Germinal center (tissue), 1 donor: ENCODE measurements around the gene C16orf89.

Experiments
- DNase-seq: peaks from one replicate; pipeline ENCODE4 v3.0.0; 2012; ENCODE audit warnings: mixed read lengths, low spot score

Gene C16orf89

DNA sequence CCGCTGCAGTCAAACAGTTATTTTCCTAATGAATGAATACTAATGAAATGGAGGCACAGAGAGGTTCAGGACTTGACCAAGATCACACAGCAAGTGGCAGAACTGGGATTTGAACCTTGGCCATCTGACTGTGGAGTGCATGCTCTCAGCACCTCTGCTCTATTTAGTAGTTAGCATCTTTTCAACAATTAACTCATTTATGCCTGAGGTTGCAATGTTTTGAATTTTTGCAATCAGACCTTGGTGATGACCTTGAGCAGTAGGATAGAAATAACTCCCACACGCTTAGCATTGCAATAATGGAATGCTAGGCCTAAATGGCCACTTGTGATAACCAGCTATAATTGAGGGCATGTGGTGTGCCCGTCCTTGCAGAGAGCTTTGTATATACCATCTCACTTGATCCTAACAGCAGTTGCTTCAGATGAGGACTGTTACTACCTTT, 63.0 kb downstream of the C16orf89 start:
- DNase-seq, result no peak

DNA sequence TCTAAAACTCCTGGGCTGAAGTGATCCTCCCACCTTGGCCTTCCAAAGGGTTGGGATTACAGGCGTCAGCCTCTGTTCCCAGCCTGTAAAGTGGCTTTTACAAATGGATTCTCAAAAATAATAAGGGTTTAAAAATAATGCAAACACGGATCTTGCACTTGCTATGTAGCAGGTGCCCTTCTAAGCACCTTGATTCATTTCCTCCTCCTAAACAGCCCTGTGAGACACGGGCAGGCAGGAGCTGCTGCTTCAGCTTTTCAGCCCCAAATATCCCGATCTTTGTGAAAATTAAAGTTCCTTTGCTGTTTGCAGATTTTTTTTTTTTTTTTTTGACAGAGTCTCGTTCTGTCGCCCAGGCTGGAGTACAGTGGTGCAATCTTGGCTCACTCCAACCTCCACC, 63.8 kb downstream of the C16orf89 start:
- no peak for DNase-seq

DNA sequence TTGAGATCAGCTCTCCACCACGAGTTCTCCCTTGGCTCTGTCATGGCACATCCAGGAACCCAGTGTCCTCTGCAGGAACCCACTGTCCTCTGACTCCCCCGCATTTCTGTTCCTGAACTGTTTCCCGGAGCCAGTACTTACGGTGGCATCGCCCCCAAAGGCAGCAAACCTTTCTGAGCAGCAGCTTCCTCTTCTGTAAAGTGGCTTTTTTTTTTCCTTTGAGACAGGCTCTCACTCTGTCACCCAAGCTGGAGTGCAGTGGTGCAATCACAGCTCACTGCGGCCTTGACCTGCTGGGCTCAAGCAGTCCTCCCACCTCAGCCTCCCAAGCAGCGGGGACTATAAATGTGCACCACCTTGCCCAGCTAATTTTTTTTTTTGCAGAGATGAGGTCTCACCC, 64.2 kb downstream of the C16orf89 start:
- DNase-seq, result no peak

DNA sequence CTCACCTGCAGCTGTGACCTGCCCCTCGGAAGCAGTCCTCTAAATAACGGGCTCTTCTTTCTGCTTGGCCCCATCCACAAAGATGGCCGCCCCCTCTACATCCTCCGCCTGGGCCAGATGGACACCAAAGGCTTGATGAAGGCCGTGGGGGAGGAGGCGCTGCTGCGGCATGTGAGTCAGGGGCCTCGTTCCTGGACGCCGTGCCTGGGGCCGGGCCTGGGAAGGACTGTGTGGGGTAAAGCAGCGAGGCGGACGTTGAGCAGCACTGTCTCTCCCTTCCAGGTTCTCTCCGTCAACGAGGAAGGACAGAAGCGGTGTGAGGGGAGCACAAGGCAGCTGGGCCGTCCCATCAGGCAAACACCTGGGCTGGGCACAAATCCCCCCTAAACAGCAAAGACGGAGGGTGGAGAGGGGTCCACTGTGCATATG, 65.2 kb downstream of the C16orf89 start:
- DNase-seq, result no peak

DNA sequence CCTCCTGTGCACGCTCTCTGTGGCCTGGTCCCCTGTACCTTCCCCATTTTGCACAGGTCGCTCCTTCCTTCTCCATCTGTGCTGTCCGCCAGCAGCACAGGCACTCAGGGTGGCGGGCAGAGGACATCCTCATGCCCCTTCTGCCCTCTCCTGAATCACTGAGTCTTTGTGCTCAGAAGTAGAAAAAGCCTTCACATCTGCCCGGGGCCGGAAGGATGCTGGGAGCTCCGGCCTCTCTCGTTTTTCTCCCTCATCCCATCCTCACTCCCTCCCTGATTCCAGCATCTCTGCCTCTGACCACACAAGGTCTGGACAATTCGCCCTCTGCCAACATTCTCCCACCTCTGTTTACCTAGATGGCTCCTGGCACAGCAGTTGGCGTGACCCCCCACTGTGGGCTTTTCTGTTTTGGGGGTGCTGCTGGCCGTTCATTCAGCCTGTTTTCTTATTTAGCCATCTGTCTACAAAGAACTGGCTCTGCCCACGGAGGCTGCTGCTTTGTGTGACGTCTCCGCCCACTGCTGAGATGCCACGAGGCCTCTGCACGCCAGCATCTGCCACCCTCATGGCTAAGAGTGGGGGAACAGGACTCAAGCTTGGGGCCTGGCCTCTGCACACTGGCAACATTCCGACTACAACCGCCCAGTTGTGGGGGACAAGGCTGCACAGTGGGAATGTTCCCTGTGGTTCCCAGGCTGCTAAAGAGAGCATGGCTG, 70.9 kb downstream of the C16orf89 start:
- no peak for DNase-seq
